HG03571 (cell line): ENCODE measurements around the gene KCNN3.
A peak's percentile ranks its signal among the peaks of the same experiment; 100 is the strongest.

Experiments
- ATAC-seq: cut with Tn5 transposase; IDR thresholded peaks from one replicate; pipeline ENCODE4 v1.9.1; 2021; ENCODE audit not compliant: unreplicated experiment

The KCNN3 gene

GRCh38 chr1:154797175-154797574 lies 72.9 kb downstream of the KCNN3 start:
- ATAC-seq = no peak

GRCh38 chr1:154796303-154796892 lies 73.7 kb downstream of the KCNN3 start:
- no peak for ATAC-seq

- ATAC-seq = no peak
Measured at GRCh38 chr1:154794608-154795007, 75.5 kb downstream of the KCNN3 start.

GRCh38 chr1:154793685-154794084 lies 76.4 kb downstream of the KCNN3 start:
- ATAC-seq = no peak

DNA sequence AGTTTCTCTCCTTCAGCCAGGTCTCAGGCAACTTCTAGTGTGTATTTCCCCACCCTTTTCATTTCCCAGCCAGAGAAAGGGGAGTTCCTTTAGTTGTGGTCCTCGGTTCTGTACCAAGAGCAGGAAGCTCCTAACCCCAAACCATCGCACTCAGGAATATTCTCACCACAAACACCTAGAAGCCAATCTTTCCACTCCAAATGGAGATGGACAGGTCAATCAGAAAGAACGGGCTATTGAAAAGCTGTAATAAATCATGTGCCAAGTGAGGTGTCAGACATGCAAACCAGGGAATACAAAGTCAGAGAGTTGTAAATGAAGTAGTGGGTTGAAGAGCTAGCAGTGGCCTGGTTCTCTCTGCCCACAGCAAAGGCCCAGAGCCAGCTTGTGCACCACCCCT lies 77.2 kb downstream of the KCNN3 start:
- no peak for ATAC-seq

GRCh38 chr1:154791292-154792166 lies 78.6 kb downstream of the KCNN3 start:
- peak; percentile 74 for ATAC-seq

DNA sequence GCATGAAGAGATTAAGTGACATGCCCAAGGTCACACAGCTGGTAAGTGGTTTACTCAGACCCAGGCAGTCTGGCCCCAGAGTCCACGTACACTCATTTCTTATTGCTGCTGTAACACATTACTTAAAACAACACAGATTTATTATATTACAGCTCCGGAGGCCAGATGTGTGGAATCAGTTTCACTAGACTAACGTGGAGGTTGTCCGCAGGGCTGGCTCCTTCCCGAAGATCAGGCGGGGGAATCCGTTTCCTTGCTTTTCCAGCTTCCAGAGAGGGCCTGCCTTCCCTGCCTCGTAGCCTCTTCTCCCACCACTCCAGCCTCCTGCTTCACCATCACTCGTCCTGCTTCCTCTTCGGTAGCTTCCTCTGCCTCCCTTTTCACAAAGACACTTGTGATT lies 81.2 kb downstream of the KCNN3 start:
- no peak for ATAC-seq

DNA sequence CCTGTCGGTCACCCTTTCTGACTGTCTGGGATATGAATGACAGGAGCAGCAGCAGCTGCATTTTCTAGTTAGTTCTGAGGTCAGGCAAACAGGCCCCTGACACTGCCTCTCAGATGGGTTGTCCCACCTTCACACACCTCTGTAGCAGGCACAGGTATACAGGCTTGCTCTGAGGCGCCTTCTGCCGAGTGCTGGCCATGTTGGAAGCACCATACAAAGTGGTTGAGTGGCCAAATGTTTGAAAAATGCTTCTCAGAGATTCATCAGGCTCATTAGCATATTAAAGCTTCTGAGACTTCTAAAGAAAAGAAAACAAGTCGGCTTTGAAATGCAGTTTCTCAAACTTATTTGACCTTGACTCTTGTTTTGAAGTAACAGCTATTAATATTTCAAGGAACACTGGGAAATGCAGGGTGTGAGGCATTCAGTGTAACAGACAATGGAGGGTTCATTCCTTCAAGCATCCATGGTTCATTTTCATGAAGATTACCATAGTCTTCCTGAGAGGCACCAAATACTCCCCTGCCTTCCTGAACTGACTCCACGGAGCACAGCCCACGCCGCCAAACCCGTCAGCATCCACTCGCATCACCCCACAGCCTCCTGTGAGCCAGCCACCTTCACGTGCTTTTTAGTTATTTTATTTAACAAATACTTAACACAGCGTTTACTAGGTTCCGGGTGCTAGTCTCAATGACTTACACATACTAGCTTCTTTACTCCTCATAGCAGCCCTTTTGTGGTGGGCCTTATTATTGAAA lies 81.8 kb downstream of the KCNN3 start:
- no peak for ATAC-seq

- no peak for ATAC-seq
Measured at GRCh38 chr1:154786804-154787570, 83.1 kb downstream of the KCNN3 start.

DNA sequence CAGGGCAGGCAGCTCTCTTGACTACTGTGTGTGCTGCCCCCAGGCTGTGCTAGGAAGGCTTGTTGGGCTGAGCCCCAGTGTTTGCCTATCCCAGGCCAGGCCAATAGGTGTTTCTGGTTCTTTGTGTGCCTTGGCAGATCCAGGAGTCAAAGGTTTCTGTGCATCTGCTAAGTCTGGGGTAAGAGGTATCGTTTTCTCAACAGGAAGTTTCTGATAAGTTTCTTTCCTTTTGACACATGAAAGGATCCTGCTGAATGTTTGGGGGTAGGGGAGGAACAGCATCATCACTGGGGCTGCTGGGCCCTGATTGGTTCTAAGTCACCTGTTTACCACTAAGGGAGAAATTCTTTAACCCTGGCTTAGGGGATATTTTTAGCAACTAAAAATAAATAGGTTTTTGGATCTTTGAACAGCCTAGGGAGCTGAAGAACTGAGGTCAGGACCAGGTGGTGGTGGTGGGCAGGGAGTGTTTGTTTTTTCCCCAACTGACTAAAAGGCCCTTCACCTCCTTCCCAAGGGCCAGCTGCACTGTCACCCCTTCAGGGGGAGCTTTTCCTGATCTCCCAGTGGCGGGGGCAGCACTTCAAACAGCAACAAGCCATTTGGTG lies 85.1 kb downstream of the KCNN3 start:
- peak; percentile 75 for ATAC-seq

GRCh38 chr1:154784416-154784815 lies 85.7 kb downstream of the KCNN3 start:
- ATAC-seq = no peak

GRCh38 chr1:154783976-154784375 lies 86.1 kb downstream of the KCNN3 start:
- ATAC-seq = no peak

- no peak for ATAC-seq
Measured at GRCh38 chr1:154780541-154780940, 89.5 kb downstream of the KCNN3 start.

DNA sequence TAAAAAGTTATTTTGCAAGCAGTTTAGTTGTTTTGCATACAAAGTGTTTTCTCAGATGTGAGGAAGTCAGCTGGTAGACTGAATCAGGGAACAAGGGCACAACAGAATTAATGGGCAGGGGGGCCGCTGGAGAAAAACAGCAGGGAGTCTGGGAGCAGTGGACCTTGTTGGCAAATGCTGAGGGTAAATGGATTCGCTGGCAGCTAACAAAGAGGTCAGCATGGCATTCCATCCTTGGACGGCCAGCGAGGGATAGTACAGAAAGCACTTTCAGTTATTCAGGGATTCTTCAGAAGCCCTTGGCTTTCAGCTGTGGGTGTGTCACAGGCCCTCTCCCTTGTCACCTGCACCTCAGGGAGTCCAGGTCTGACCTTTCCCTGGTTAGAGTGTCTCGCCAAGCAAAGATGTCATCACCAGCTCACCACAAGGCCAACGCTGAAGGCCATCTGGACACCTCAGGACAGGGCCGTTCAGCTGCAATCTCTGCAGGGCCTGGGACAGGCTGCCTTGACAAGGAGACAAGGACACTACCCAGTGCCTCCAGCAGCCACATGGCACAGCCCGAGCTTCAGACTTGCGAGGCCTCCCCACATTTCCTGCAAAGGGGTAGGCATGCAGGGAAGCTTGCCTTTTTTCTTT lies 90.4 kb downstream of the KCNN3 start:
- no peak for ATAC-seq

DNA sequence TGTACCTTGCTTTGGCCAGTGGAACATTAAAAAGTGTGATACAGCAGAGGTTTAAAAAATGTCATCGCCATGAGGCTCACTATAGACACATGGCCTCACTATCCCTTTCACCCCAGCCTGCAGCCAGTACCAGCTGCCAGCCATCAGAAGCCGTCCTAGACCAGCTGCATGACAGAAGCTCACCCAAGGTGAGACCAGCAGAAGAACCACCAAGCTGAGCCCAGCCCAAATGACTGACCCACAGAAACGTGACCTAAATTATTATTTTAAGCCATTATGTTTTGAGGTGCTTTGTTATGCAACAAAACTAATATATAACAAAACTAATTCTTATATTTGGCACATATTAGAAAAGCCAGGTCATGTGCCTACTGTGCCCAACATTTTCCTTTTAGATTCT lies 91.1 kb downstream of the KCNN3 start:
- no peak for ATAC-seq

- no peak for ATAC-seq
Measured at GRCh38 chr1:154778275-154778674, 91.8 kb downstream of the KCNN3 start.

DNA sequence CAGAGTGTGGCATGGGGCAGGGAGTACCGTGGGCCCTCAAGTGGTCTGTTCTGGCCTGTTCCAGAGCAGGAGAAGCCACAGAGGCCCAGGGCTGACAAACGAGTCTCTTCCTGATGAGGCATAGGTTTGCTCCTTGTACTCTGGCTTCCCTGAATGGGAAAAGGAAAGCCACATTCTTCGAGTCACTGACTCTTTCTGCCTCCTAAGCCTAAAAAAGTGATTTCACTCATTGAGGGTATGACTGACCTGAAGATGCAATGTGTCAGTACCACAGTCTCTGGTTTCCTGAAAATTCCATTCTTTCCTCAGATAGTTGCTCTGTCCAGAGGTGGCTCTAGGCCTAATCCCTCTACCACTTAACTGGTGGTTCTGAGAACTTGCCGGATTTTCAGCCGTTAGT lies 92.3 kb downstream of the KCNN3 start:
- ATAC-seq = no peak

- ATAC-seq = no peak
Measured at GRCh38 chr1:154777154-154777553, 92.9 kb downstream of the KCNN3 start.

- ATAC-seq = no peak
Measured at GRCh38 chr1:154775621-154776605, 94.2 kb downstream of the KCNN3 start.
